Lower leg skin (tissue), 4 donors: ENCODE measurements around the gene NOL4L. TPM values are rescaled to one million over a fixed set of nuclear protein-coding genes. Genes with fewer than 3 reads are reported as not detected.

ENCODE experiments used
- DNase-seq, 2 donors: peaks; one replicate each; pipeline ENCODE4 v3.0.0-alpha.2; 2019; ENCODE audit warnings: low spot score in 2 of 2
- H3K4me3 ChIP-seq: fragments of 200-600 bp; sonication (generic); 2 replicates; pipeline ENCODE4 v1.5.1; 2017; ENCODE audit warnings: mild to moderate bottlenecking, low read depth; ENCODE audit not compliant: poor library complexity, severe bottlenecking
- POLR2A ChIP-seq, 2 donors: fragments of 450-650 bp; IDR thresholded peaks; one replicate each; pipeline ENCODE4 v1.6.1; 2016 to 2017; ENCODE audit warnings: antibody characterized with exemption in 2 of 2, mild to moderate bottlenecking in 1 of 2, moderate library complexity in 1 of 2
- WGBS, 2 donors: methylation state at CpG; one replicate each; pipeline ENCODE4 v1.1.5; 2018; 5-methylcytosine and 5-hydroxymethylcytosine counted together
- intact Hi-C: fragments of 100-400 bp; cut with DNase I; formaldehyde crosslinking; loops from one replicate; pipeline ENCODE4 v1.15.0; 2023; ENCODE audit warnings: low total_unique reads
- total RNA-seq, 4 donors: library from RNA; depleted of rRNA; stranded (reverse); fragments of >200 nt; gene quantifications; one replicate each; pipeline ENCODE4 v1.1.0, GENCODE V29; 2016
- TF ChIP-seq, protein P1 (sequence below), 3 donors: fragments of 450-650 bp; IDR thresholded peaks; one replicate each; pipeline ENCODE4 v1.5.1; 2016; ENCODE audit warnings: antibody characterized with exemption in 3 of 3, mild to moderate bottlenecking in 3 of 3, moderate library complexity in 2 of 3

NOL4L gene
- total RNA-seq, 4 donors from 2014 or later, result 4.6 to 10.4 (median 7.0) TPM

DNA sequence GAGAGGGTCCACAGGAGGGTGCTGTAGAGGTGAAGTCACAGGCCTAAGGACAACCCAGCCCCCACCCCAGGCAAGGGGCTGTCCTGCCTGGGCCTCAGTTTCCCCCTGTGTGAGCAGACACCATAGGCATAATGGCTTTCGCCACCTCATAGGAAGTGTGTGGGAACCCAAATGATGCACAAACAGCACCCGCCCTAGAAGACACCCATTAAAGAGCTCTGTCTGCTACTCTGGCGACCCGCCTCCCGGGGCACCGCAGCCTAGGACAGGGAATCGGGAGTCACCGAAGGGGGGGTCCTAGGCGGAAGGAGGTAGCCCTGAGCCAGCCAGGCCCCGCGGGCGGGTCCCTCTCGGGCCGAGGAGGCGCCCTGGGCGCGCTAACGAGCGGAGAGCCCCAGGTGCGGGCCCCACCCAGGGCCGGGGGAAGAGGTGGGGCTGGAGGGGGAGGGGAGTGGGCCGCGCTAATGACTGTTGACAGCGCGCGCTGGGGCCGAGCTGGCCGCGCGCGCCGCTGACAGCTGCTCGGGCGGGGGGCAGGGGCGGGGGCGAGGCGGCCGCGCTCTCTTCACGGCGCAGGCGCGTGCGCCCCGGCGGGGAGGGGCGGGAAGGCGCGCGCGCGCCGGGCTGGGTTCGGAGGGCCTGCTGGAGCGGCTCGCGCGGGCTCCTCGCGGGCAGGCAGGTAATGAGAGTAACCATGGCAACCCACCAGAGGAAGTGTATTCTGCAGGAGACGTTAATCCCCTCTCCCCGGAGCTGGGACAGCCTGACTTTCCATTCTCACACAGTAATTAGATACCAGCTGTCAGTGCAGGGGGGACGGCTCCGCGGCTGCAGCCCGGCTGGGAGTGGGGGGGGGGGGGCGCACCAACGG is 48.9 kb downstream of the NOL4L start:
- 0 to 3% methylated on average over 20 to 25 of the region's 68 CpGs for WGBS, 2 donors
- no peak for DNase-seq
- intact Hi-C loops, result no loop called here

DNA sequence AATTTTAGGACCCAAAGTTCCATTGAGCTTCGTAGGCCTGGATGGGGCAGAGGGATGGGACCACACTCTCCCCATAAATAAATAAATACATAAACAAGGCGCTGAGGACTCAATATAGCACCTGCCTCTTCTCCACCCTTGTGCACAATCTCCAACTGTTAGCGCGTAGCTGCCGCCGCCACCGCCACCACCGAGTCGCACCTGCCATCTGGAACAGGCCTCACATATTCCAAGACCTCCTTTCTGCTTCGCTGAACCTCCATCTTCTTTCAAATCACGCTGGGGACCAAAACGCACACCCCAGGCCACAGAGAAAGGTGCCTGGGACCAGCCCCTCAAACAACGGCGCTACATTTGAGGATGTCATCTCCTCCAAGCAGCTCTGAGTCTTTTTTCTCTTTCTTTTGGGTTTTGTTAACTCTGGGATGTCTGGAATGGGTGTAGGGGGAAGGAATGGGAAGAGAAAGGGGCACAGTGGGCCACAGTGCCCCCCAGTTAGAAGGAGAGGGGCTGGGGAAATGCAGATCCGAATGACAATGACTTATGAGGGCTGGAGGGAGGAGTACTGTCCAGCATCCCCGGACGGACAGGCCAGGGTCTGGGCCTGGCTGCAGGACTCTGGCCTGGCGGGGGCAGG is 49.7 kb downstream of the NOL4L start:
- DNase-seq, result no peak
- TF ChIP-seq, protein P1, sequence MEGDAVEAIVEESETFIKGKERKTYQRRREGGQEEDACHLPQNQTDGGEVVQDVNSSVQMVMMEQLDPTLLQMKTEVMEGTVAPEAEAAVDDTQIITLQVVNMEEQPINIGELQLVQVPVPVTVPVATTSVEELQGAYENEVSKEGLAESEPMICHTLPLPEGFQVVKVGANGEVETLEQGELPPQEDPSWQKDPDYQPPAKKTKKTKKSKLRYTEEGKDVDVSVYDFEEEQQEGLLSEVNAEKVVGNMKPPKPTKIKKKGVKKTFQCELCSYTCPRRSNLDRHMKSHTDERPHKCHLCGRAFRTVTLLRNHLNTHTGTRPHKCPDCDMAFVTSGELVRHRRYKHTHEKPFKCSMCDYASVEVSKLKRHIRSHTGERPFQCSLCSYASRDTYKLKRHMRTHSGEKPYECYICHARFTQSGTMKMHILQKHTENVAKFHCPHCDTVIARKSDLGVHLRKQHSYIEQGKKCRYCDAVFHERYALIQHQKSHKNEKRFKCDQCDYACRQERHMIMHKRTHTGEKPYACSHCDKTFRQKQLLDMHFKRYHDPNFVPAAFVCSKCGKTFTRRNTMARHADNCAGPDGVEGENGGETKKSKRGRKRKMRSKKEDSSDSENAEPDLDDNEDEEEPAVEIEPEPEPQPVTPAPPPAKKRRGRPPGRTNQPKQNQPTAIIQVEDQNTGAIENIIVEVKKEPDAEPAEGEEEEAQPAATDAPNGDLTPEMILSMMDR (IDR thresholded peaks at IDR 0.05), result no peak
- TF ChIP-seq POLR2A (IDR thresholded peaks at IDR 0.05), result no peak
- WGBS, 2 donors, result 72 to 76% methylated on average over 18 of the region's 18 CpGs
- intact Hi-C loops, result no loop called here
- no peak overlapping the region for H3K4me3 ChIP-seq

More for the DNA sequence above, 48.9 kb downstream of the NOL4L start:
- TF ChIP-seq POLR2A (IDR thresholded peaks at IDR 0.05), result no peak
- TF ChIP-seq, protein P1 (IDR thresholded peaks at IDR 0.05), result no peak
- H3K4me3 ChIP-seq, result no peak overlapping the region

DNA sequence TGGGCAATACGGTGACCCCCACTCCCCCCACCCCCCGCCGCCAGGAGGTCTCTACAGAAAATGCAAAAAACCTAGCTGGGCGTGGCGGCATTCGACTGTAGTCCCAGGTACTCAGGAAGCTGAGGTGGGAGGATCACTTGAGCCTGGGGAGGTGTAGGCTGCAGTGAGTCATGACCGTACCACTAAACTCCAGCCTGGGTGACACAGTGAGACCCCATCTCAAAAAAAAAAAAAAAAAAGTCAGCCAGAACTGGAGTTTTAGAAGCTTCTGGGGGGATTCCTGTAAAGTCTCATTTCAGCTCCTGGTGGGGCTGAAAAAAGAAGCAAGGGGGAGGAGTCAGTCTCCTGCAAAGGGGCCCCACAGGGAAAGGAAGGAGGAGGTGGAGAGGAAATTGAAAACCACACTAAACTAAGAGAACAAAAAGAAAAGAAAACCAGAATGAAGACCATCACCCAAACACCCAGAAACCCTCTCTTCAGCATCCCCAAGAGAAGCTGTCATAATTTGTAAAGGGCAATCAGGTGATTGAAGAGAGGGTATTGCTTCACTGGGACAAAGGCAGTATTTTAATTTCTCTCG is 50.4 kb downstream of the NOL4L start:
- TF ChIP-seq, protein P1 (IDR thresholded peaks at IDR 0.05), result no peak
- TF ChIP-seq POLR2A (IDR thresholded peaks at IDR 0.05), result no peak
- intact Hi-C loops, result no loop called here
- DNase-seq, result no peak
- whole genome bisulfite sequencing, 2 donors, result 53 to 58% methylated on average over 8 of the region's 8 CpGs
- no peak overlapping the region for H3K4me3 ChIP-seq

DNA sequence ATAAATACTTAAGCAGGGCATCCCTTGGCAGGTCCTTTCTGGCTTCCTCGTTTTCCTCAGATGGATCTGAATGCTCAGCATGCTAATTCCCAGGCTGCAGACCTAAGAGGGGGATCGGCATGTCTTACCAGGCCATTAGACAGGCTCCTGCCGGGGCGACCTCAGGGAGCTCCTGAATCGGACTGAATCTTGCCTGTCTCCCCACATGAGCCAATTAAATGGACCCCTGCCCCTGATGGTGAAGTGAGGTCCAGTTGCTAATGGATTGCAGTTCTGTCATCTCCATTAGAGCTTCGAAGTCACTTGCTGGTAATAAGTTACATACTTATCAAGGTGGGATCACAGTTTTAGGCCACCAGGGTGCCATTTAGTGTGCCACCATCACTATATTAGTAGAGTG is 51.4 kb downstream of the NOL4L start:
- TF ChIP-seq POLR2A (IDR thresholded peaks at IDR 0.05), result no peak
- no peak for DNase-seq
- no peak overlapping the region for H3K4me3 ChIP-seq
- 80 to 90% methylated on average over 6 of the region's 6 CpGs for WGBS, 2 donors
- intact Hi-C loops, result no loop called here

DNA sequence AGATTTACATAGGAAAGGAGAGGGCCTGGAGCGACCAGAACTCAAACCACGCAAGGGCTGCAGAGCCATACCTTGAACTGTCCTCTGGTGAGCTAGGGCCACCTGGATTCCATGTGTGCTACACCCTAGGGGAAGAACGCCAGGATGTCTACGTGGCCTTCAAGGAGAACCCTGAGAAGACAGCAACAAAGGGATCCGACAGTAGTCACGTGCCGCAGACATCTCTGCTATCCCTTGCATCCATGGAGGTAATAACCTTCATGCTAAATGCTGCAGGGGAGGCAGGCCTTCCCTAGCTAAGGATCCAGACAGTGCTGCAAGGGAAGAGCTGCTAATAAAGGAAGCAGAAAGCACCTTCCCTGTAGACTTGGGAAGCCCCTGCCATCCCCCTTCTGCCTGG is 52.9 kb downstream of the NOL4L start:
- TF ChIP-seq POLR2A (IDR thresholded peaks at IDR 0.05), result no peak
- TF ChIP-seq, protein P1 (IDR thresholded peaks at IDR 0.05), result no peak
- DNase-seq, result no peak
- 86 to 97% methylated on average over 7 of the region's 7 CpGs for WGBS, 2 donors
- intact Hi-C loops, result no loop called here
- H3K4me3 ChIP-seq, result no peak overlapping the region
